ENCODE measurements around the gene RCC1.

DNA sequence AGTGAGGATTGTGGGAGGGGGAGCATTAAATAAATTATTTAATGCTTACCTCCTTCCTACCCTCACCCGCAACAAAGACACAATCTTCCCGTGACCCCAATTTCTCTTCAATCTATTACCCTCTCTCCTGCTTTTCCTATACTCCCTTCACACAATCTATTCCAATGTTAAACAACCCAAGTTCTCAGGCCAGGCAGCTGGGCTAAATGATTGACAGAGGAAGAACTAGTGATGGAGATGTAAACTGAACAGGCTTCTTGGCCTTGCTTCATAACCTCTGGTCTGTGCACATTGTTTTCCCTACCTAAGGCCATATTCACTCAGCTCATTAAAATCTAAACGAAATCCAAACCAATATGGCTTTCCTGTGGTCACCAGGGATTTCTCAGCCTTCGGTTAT lies 3.9 kb upstream of the RCC1 start:
- TF ChIP-seq, protein P1, sequence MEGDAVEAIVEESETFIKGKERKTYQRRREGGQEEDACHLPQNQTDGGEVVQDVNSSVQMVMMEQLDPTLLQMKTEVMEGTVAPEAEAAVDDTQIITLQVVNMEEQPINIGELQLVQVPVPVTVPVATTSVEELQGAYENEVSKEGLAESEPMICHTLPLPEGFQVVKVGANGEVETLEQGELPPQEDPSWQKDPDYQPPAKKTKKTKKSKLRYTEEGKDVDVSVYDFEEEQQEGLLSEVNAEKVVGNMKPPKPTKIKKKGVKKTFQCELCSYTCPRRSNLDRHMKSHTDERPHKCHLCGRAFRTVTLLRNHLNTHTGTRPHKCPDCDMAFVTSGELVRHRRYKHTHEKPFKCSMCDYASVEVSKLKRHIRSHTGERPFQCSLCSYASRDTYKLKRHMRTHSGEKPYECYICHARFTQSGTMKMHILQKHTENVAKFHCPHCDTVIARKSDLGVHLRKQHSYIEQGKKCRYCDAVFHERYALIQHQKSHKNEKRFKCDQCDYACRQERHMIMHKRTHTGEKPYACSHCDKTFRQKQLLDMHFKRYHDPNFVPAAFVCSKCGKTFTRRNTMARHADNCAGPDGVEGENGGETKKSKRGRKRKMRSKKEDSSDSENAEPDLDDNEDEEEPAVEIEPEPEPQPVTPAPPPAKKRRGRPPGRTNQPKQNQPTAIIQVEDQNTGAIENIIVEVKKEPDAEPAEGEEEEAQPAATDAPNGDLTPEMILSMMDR (IDR thresholded peaks at IDR 0.05; ENCODE audit: borderline replicate concordance, extremely low read depth, low read length, poor library complexity, severe bottlenecking), result no peak
- no peak for TF ChIP-seq EZH2 (IDR thresholded peaks at IDR 0.05; ENCODE audit: borderline replicate concordance, low read depth, low read length, severe bottlenecking)
